Hepatocyte (in vitro differentiated cells): ENCODE data around the gene REN.

Experiments used
- CTCF ChIP-seq: fragments of 200-600 bp; sonication (generic); IDR thresholded peaks from 2 replicates; pipeline ENCODE4 v1.5.1; 2016; ENCODE audit warnings: antibody characterized with exemption, mild to moderate bottlenecking; ENCODE audit not compliant: poor library complexity
- EZH2 ChIP-seq: fragments of 200-600 bp; sonication (generic); IDR thresholded peaks from 2 replicates; pipeline ENCODE4 v1.6.1; 2016; ENCODE audit warnings: antibody characterized with exemption, mild to moderate bottlenecking, borderline replicate concordance
- EZH2phosphoT487 ChIP-seq: fragments of 200-600 bp; sonication (generic); IDR thresholded peaks from one replicate; pipeline ENCODE4 v1.6.1; 2018; ENCODE audit warnings: antibody characterized with exemption, mild to moderate bottlenecking, low read depth, moderate library complexity; ENCODE audit not compliant: unreplicated experiment, severe bottlenecking

GRCh38 chr1:204211046-204211445 lies 44.9 kb upstream of the REN start:
- TF ChIP-seq EZH2phosphoT487 (no peak), CTCF (no peak), EZH2 (no peak)
